RWPE2 (cell line): ENCODE results near the gene NBL1.

Source experiments
- ATAC-seq: fragments of 200-7000 bp; cut with Tn5 transposase; 3 replicates; pipeline ENCODE4 v1.9.1; 2021; ENCODE audit warnings: low read depth
- DNase-seq: peaks from one replicate; pipeline ENCODE4 v3.0.0-alpha.2; 2020; ENCODE audit warnings: low spot score
- H3K27ac ChIP-seq: fragments of 450-650 bp; 2 replicates; pipeline ENCODE4 v1.5.1; 2017; ENCODE audit warnings: mild to moderate bottlenecking; ENCODE audit not compliant: poor library complexity, severe bottlenecking
- H3K27me3 ChIP-seq: fragments of 250-450 bp; sonication (Bioruptor Pico); 2 replicates; pipeline ENCODE4 v1.5.1; 2021; ENCODE audit warnings: mild to moderate bottlenecking, moderate library complexity; ENCODE audit not compliant: insufficient read depth, poor library complexity, severe bottlenecking
- H3K36me3 ChIP-seq: fragments of 250-450 bp; sonication (Bioruptor Pico); 2 replicates; pipeline ENCODE4 v1.5.1; 2020; ENCODE audit warnings: low read depth, mild to moderate bottlenecking, moderate library complexity
- H3K4me1 ChIP-seq: fragments of 250-450 bp; sonication (Bioruptor Pico); 2 replicates; pipeline ENCODE4 v1.5.1; 2021; ENCODE audit warnings: mild to moderate bottlenecking, moderate library complexity; ENCODE audit not compliant: insufficient read depth, poor library complexity, severe bottlenecking
- H3K4me3 ChIP-seq: fragments of 250-450 bp; sonication (Bioruptor Pico); 2 replicates; pipeline ENCODE4 v1.5.1; 2021; ENCODE audit warnings: mild to moderate bottlenecking, moderate library complexity; ENCODE audit not compliant: severe bottlenecking
- H3K9me3 ChIP-seq: fragments of 250-450 bp; sonication (Bioruptor Pico); 2 replicates; pipeline ENCODE4 v1.5.1; 2021; ENCODE audit warnings: mild to moderate bottlenecking, moderate library complexity; ENCODE audit not compliant: severe bottlenecking
- TF ChIP-seq, protein P1 (sequence below): fragments of 450-650 bp; IDR thresholded peaks from one replicate; pipeline ENCODE4 v1.5.1; 2017; ENCODE audit warnings: mild to moderate bottlenecking, moderate library complexity; ENCODE audit not compliant: poor library complexity, severe bottlenecking

Gene NBL1

DNA sequence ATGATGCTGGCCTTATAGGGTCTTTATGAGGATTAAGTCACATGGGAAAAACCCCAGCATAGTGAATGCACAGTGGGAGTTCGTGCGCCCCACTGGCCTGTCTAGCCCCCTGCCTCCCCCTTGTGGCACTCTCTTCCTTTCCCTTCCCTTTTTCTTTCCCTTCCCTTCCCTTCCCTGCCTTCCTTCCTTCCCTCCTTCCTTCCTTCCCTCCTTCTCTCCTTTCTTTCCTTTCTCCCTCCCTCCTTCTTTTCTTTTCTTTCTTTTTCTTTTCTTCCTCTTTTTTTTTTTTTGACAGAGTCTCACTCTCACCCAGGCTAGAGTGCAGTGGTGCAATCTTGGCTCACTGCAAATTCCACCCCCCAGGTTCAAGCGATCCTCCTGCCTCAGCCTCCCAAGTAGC is 59.2 kb downstream of the NBL1 start:
- TF ChIP-seq, protein P1, sequence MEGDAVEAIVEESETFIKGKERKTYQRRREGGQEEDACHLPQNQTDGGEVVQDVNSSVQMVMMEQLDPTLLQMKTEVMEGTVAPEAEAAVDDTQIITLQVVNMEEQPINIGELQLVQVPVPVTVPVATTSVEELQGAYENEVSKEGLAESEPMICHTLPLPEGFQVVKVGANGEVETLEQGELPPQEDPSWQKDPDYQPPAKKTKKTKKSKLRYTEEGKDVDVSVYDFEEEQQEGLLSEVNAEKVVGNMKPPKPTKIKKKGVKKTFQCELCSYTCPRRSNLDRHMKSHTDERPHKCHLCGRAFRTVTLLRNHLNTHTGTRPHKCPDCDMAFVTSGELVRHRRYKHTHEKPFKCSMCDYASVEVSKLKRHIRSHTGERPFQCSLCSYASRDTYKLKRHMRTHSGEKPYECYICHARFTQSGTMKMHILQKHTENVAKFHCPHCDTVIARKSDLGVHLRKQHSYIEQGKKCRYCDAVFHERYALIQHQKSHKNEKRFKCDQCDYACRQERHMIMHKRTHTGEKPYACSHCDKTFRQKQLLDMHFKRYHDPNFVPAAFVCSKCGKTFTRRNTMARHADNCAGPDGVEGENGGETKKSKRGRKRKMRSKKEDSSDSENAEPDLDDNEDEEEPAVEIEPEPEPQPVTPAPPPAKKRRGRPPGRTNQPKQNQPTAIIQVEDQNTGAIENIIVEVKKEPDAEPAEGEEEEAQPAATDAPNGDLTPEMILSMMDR, result no peak
- H3K36me3 ChIP-seq, result no peaks in the 10 kb centered on the region
- no peak overlapping the region for H3K27ac ChIP-seq
- no peak for ATAC-seq
- no peaks in the 10 kb centered on the region for H3K9me3 ChIP-seq
- no peaks in the 10 kb centered on the region for H3K4me1 ChIP-seq
- no peaks in the 10 kb centered on the region for H3K27me3 ChIP-seq
- no peak overlapping the region for H3K4me3 ChIP-seq
- DNase-seq, result no peak

DNA sequence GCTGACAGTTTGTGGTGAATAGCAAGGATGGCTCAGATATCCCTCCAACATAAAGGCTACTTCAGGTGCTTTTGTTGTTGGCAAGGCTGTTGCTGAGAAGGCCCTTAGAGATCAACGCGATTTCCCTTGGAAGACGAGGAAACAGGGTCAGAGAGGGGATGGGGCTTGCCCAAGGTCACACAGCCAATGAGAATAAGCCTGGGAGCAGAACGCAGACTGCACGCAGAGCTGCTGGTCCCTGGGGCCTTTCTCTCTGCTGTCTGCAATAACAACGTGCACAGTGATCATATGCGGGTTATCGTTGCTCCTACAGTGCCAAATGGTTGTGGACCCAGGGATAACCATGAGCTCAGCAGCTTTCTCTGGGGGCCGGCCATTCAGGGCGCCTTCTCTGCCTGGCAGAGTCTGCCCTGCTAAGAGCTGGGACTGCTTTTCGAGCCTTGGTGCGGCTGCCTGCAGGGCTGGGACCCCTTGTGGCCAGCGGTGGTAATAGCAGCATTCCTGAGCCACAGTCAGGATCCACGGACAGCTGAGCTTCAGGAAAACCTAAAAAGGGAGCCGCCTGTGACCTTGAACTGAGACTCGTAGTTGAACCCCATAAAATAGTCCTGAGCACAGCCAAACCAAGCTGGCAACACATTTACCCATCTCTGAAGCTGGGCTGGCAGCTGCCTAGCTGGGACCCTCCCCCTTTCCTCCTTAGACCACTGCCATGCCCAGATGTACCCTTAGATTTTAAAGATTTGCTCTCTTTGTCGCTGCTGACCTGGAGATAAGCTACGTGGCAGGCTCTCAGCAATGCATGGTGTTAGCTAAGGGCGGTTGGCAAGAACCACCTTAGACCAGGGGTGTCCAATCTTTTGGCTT is 60.4 kb downstream of the NBL1 start:
- H3K27ac ChIP-seq, result no peak overlapping the region
- no peaks in the 10 kb centered on the region for H3K27me3 ChIP-seq
- H3K9me3 ChIP-seq, result no peaks in the 10 kb centered on the region
- ATAC-seq, result peak; percentile 88
- H3K4me1 ChIP-seq, result no peaks in the 10 kb centered on the region
- DNase-seq, result no peak
- TF ChIP-seq, protein P1, result peak; percentile 91
- no peaks in the 10 kb centered on the region for H3K36me3 ChIP-seq
- H3K4me3 ChIP-seq, result no peak overlapping the region

DNA sequence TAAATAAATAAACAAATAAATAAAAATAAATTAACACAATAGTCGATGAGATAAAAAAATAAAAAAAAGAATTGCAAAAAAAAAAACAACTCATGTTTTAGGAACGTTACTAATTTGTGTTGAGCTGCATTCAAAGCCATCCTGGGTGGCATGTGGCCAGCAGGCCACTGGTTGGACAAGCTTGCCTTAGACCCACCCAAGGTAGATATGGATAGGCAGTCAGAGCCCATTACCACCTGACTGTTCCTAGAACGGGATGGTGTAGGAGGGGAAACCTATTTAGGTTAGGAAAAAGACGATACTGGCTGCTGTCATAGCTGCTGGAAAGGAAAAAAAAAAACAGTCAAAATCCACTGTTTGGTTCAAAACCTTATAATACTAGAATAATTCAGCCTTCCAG is 61.4 kb downstream of the NBL1 start:
- Histone ChIP-seq H3K4me3 (no peak overlapping the region), H3K27me3 (no peaks in the 10 kb centered on the region), H3K27ac (no peak overlapping the region), H3K36me3 (no peaks in the 10 kb centered on the region), H3K9me3 (no peaks in the 10 kb centered on the region), H3K4me1 (no peaks in the 10 kb centered on the region)
- DNase-seq (no peak), ATAC-seq (no peak)
- TF ChIP-seq, protein P1, result no peak

DNA sequence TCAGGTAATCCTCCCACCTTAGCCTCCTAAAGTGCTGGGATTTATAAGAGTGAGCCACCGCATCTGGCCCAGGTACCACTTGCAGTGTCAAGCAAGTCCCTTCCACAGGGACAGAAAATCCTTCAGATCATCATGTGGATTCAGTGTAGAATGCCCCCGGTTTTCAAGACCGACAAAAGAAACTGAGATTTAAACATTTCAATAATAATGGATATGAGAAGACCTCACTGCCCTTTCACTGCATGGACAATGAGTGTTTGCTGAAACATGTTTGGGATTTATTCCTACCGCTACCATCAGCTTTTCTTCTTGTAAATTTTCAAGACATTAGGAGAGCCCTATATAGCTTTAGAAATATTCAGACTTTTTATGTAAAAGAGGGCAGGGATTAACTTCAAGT is 62.0 kb downstream of the NBL1 start:
- no peaks in the 10 kb centered on the region for H3K4me1 ChIP-seq
- no peaks in the 10 kb centered on the region for H3K27me3 ChIP-seq
- no peaks in the 10 kb centered on the region for H3K36me3 ChIP-seq
- TF ChIP-seq, protein P1, result no peak
- no peak overlapping the region for H3K4me3 ChIP-seq
- no peaks in the 10 kb centered on the region for H3K9me3 ChIP-seq
- no peak overlapping the region for H3K27ac ChIP-seq
- ATAC-seq (no peak), DNase-seq (no peak)
